Psoas muscle (tissue), 8 donors: ENCODE results near the gene FZD2. TPM values are rescaled to one million over a fixed set of nuclear protein-coding genes. Genes with fewer than 3 reads are reported as not detected.
"Not testable (repeated sequence)": the region's sequence is repeated elsewhere in the genome, so short reads cannot be mapped to it uniquely, and the experiment has no call there.

ENCODE experiments used
- ATAC-seq, 4 donors: fragments of 200-7000 bp; cut with Tn5 transposase; one replicate each; pipeline ENCODE4 v1.9.1; 2020; ENCODE audit warnings: moderate library complexity in 3 of 4, mild to moderate bottlenecking in 2 of 4
- DNase-seq, 2 donors: peaks; one replicate each; pipeline ENCODE4 v3.0.0-alpha.2; 2020
- H3K27ac ChIP-seq: fragments of 200-600 bp; one replicate; pipeline ENCODE4 v1.8.0; 2022
- H3K27me3 ChIP-seq, 3 donors: fragments of 200-600 bp in 1 of 3; one replicate each; pipeline versions ENCODE4 v1.6.1 to v1.8.0; 2013 to 2022; ENCODE audit warnings: low read length in 2 of 3, mild to moderate bottlenecking in 2 of 3, moderate library complexity in 1 of 3; ENCODE audit not compliant: insufficient read depth in 3 of 3
- H3K36me3 ChIP-seq, 2 donors: fragments of 200-600 bp in 1 of 2; one replicate each; pipeline versions ENCODE4 v1.6.1 to v1.8.0; 2013 to 2022; ENCODE audit warnings: low read depth in 1 of 2, mild to moderate bottlenecking in 1 of 2, moderate library complexity in 1 of 2; ENCODE audit not compliant: insufficient read depth in 1 of 2
- H3K4me1 ChIP-seq: fragments of 200-600 bp; one replicate; pipeline ENCODE4 v1.8.0; 2022
- H3K4me3 ChIP-seq: fragments of 200-600 bp; one replicate; pipeline ENCODE4 v1.8.0; 2022; ENCODE audit warnings: mild to moderate bottlenecking
- H3K9me3 ChIP-seq: fragments of 200-600 bp; one replicate; pipeline ENCODE4 v1.8.0; 2022
- WGBS, 3 donors: extraction: QIAGEN DNeasy Blood & Tissue Kit; methylation state at CpG; one replicate each; pipeline versions ENCODE4 v1.1.6 to v1.1.7; 2013; 5-methylcytosine and 5-hydroxymethylcytosine counted together
- intact Hi-C, 2 donors: fragments of 100-400 bp; cut with DNase I; formaldehyde crosslinking; loops; one replicate each; pipeline versions ENCODE4 v1.11.0 to v1.14.2; 2022
- polyA plus RNA-seq, 3 donors: library from polyadenylated mRNA; stranded (reverse); fragments of 200-250 nt; gene quantifications; one replicate each; pipeline ENCODE4 v1.2.3, GENCODE V29; 2013
- total RNA-seq, 4 donors: library from RNA; stranded (reverse); fragmentation: NEBNext Ultra II Directional in 2 of 4; extraction: Animal tissue kit (Norgen Biotek cat#: 25700) in 2 of 4; gene quantifications; one replicate each; pipeline versions ENCODE4 v1.2.1 to v1.2.4, GENCODE V29; 2021 to 2023
- TF ChIP-seq, protein P1 (sequence below): fragments of 200-600 bp; IDR thresholded peaks from one replicate; pipeline ENCODE4 v1.8.0; 2022; ENCODE audit warnings: antibody characterized with exemption
- donor health status: healthy with polysubstance abuse.
- donor health status: DM: no; HTN: no; CAD: no; lungs with moderate emphysema.
- donor health status: Bipolar disorder and iron deficiency.
- donor health status: healthy.
- donor health status: DM: yes; HTN: yes; CAD: no.
- donor health status: DM: no; HTN: no; CAD: no.
- donor health status: DM: no; HTN: no; CAD: no.
- donor health status: DM: yes; HTN: yes; CAD: no.

Gene FZD2
- total and polyA plus RNA-seq, 7 donors = 0.13 to 0.61 (median 0.32) TPM

DNA sequence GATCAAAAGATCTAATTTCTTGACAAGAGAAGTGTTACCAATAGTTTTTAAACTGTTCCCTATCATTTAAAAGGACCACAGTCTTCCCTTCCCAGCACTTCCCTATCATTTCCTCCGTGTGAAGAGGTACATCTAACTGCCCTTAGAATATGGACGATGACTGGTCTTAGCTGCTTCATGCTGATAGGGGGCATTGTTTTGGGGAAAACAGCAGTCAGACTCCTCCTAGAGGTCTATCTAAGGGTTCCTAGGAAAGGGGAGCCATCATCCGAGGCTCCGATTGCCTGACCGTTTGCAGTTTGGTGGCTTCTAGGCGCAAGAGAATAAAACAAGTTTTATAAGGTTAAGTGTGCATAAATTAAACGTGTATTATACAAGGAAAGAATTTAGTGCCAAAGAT lies 7.1 kb downstream of the FZD2 start:
- TF ChIP-seq, protein P1, sequence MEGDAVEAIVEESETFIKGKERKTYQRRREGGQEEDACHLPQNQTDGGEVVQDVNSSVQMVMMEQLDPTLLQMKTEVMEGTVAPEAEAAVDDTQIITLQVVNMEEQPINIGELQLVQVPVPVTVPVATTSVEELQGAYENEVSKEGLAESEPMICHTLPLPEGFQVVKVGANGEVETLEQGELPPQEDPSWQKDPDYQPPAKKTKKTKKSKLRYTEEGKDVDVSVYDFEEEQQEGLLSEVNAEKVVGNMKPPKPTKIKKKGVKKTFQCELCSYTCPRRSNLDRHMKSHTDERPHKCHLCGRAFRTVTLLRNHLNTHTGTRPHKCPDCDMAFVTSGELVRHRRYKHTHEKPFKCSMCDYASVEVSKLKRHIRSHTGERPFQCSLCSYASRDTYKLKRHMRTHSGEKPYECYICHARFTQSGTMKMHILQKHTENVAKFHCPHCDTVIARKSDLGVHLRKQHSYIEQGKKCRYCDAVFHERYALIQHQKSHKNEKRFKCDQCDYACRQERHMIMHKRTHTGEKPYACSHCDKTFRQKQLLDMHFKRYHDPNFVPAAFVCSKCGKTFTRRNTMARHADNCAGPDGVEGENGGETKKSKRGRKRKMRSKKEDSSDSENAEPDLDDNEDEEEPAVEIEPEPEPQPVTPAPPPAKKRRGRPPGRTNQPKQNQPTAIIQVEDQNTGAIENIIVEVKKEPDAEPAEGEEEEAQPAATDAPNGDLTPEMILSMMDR = no peak
- H3K27me3 ChIP-seq = peaks cover 0 to 23% (median 4%) of the 10 kb centered on the region in 3 donors
- H3K4me1 ChIP-seq = no peaks in the 10 kb centered on the region
- no peak overlapping the region for H3K27ac ChIP-seq
- H3K36me3 ChIP-seq = no peaks in the 10 kb centered on the region
- WGBS, 3 donors = 72 to 80% (median 76%) methylated on average over 7 of the region's 7 CpGs
- H3K4me3 ChIP-seq = no peak overlapping the region
- ATAC-seq (no peak), DNase-seq (no peak)
- no peaks in the 10 kb centered on the region for H3K9me3 ChIP-seq
- intact Hi-C loops = no loop called here

DNA sequence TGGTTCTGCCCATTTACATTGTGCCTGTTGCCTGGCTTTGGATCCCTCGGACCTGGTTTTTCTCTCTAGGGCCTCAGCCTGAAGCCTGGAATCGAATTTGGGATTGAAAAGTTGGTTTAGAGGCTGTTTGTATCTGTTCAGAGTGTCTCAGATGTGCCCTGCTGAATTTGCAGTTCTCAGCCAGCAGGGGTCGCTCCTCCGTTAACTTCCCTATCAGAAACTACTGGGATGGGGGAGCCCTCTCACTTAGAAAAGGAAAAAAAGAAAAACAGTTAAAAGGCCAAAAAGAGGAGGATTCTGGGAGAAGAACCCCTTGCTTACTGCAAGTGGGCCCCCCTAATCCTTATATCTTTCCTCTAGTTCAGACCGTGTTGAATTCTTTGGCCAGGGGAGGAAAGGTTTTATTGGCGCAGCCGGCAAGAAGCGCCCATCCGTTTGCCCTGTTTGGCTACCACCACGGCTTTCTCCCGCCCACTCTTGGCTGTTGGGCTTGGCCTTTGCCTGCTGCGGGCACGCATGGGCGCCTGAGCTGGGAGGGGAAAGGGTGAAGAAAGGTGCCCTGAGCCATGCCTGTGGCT lies 8.7 kb downstream of the FZD2 start:
- no peak overlapping the region for H3K4me3 ChIP-seq
- WGBS, 3 donors = 85 to 90% (median 88%) methylated on average over 14 of the region's 14 CpGs
- H3K27ac ChIP-seq = no peak overlapping the region
- ATAC-seq (no peak), DNase-seq (no peak)
- intact Hi-C loops = no loop called here
- H3K4me1 ChIP-seq = no peaks in the 10 kb centered on the region
- peaks cover 0 to 12% (median 4%) of the 10 kb centered on the region in 3 donors for H3K27me3 ChIP-seq
- no peaks in the 10 kb centered on the region for H3K9me3 ChIP-seq
- TF ChIP-seq, protein P1 = peak; percentile 7
- no peaks in the 10 kb centered on the region for H3K36me3 ChIP-seq

DNA sequence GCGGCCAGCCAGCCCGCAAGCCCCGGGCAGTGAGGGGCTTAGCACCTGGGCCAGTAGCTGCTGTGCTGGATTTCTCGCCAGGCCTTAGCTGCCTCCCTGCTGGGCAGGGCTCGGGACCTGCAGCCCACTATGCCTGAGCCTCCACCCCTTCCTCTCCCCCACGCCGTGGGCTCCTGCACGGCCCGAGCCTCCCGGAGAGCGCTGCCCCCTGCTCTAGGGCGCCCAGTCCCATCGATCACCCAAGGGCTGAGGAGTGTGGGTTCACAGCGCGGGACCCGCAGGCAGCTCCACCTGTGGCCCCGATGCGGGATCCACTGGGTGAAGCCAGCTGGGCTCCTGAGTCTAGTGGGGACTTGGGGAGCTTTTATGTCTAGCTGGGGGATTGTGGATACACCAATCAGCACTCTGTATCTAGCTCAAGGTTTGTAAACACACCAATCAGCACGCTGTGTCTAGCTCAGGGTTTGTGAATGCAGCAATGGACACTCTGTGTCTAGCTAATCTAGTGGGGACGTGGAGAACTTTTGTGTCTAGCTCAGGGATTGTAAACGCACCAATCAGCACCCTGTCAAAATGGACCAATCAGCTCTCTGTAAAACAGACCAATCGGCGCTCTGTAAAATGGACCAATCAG lies 11.1 kb downstream of the FZD2 start:
- WGBS, 3 donors = 84 to 86% (median 84%) methylated on average over 21 to 23 of the region's 23 CpGs
- H3K27me3 ChIP-seq, H3K27ac ChIP-seq, H3K36me3 ChIP-seq, H3K4me1 ChIP-seq, H3K4me3 ChIP-seq, ATAC-seq, intact Hi-C loops, H3K9me3 ChIP-seq, DNase-seq: not testable (repeated sequence)

DNA sequence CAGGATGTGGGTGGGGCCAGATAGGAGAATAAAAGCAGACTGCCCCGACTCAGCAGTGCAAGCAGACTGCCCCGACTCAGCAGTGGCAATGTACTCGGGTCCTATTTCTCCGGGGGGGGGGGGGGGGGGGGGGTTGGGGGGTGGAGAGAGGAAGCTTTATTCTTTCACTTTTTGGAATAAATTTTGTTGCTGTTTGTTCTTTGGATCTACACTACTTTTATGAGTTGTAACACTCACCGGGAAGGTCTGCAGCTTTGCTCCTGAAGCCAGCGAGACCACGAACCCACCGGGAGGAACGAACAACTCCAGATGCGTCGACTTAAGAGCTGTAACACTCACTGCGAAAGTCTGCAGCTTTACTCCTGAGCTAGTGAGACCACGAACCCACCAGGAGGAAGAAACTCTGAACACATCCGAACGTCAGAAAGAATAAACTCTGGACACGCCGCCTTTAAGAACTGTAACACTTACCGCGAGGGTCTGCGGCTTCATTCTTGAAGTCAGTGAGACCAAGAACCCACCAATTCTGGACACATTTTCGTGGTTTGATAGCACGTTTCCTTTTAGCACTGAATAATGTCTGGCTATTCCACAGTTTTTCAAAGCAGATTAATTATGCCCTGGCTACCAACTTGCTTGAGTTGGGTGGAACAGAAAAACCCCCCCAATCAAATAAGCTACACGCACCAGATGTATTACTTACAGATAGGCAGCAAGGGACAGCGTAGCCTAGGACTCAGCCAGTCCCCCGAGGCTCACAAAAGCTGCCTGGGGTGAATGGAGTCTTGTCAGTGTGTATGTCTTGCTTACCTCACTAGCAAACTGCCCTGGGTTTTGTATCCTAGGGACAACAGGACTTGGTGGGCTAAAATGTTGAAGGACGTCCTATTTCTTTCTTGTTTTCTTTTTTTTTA lies 11.9 kb downstream of the FZD2 start:
- Histone ChIP-seq H3K27me3 (peaks cover 0 to 11% (median 4%) of the 10 kb centered on the region in 3 donors), H3K27ac (no peak overlapping the region), H3K36me3 (no peaks in the 10 kb centered on the region), H3K4me3 (no peak overlapping the region), H3K4me1 (no peaks in the 10 kb centered on the region), H3K9me3 (no peaks in the 10 kb centered on the region)
- no peak for ATAC-seq
- intact Hi-C loops = no loop called here
- no peak for DNase-seq
- WGBS, 3 donors = 28 to 43% (median 32%) methylated on average over 24 to 26 of the region's 26 CpGs
- TF ChIP-seq, protein P1 = no peak

DNA sequence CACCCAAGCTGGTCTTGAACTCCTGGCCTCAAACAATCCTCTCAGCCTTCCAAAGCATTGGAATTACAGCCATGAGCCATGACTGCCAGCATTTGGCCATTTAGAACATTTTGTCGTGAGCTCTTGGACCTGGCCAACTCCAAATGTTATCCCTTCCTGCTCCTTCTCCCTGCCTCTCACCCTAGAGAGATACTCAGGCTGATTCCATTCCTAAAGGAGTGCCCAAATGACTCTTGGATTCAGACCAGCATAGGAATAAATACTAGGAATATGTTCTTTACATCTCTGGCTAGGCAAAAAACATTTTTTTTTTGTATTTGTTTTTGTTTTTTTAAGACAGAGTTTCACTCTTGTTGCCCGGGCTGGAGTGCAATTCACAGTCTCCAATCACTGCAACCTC lies 15.5 kb downstream of the FZD2 start:
- TF ChIP-seq, protein P1 = no peak
- Histone ChIP-seq H3K4me1 (no peaks in the 10 kb centered on the region), H3K4me3 (no peak overlapping the region), H3K9me3 (no peaks in the 10 kb centered on the region), H3K27ac (no peak overlapping the region), H3K27me3 (peaks cover 0 to 15% (median 1%) of the 10 kb centered on the region in 3 donors), H3K36me3 (no peaks in the 10 kb centered on the region)
- intact Hi-C loops = no loop called here
- ATAC-seq (no peak), DNase-seq (no peak)
- WGBS, 3 donors = 41 to 59% (median 54%) methylated on average over 2 of the region's 2 CpGs
